Choroid plexus epithelial cell (primary cell): ENCODE measurements around the gene LMNA.
"Not testable (repeated sequence)": the region's sequence is repeated elsewhere in the genome, so short reads cannot be mapped to it uniquely, and the experiment has no call there.

Experiments used
- DNase-seq: peaks from one replicate; pipeline ENCODE4 v3.0.0-alpha.2; 2010; ENCODE audit warnings: low read depth
- H3K4me3 ChIP-seq: 2 replicates; pipeline ENCODE4 v1.5.1; 2011; ENCODE audit warnings: low read depth, mild to moderate bottlenecking, control low read depth, low read length, moderate library complexity
- CTCF ChIP-seq: conservative IDR thresholded peaks from 2 replicates; pipeline ENCODE4 v1.5.1; 2011; ENCODE audit warnings: low read depth, mild to moderate bottlenecking, control low read depth, inconsistent platforms, low read length, moderate library complexity

The LMNA gene

GRCh38 chr1:156113282-156113950, 1.1 kb upstream of the LMNA start:
- no peak for DNase-seq
- no peak overlapping the region for H3K4me3 ChIP-seq
- no peak for TF ChIP-seq CTCF

GRCh38 chr1:156114919-156115513, 505 bp downstream of the LMNA start:
- H3K4me3 ChIP-seq, result peak overlapping the region; percentile 99
- no peak for TF ChIP-seq CTCF
- no peak for DNase-seq

GRCh38 chr1:156115514-156116374, 1.2 kb downstream of the LMNA start:
- peak; percentile 72 for DNase-seq
- no peak for TF ChIP-seq CTCF

GRCh38 chr1:156116731-156117130, 2.2 kb downstream of the LMNA start:
- not testable (repeated sequence) for DNase-seq
- peak overlapping the region; percentile 99 for H3K4me3 ChIP-seq

More at GRCh38 chr1:156115514-156116374, 1.2 kb downstream of the LMNA start:
- H3K4me3 ChIP-seq, result peak overlapping the region; percentile 99

GRCh38 chr1:156117414-156118176, 3.1 kb downstream of the LMNA start:
- no peak for DNase-seq
- no peak for TF ChIP-seq CTCF
- peak overlapping the region; percentile 11 for H3K4me3 ChIP-seq

GRCh38 chr1:156118177-156118868, 3.8 kb downstream of the LMNA start:
- no peak for DNase-seq
- H3K4me3 ChIP-seq, result peak overlapping the region; percentile 16
- TF ChIP-seq CTCF, result no peak
